Progenitor cell of endocrine pancreas (in vitro differentiated cells): Measurements from ENCODE around the gene CHID1. TPM values are rescaled to one million over a fixed set of nuclear protein-coding genes. Genes with fewer than 3 reads are reported as not detected.

ENCODE experiments used
- DNase-seq: peaks from one replicate; pipeline ENCODE4 v3.0.0; 2021; ENCODE audit warnings: low spot score; ENCODE audit not compliant: unreplicated experiment
- H3K27ac Mint-ChIP-seq: 2 replicates; pipeline ENCODE4 v1.8.0; 2021; ENCODE audit warnings: mild to moderate bottlenecking, moderate library complexity, mixed read lengths
- H3K27me3 Mint-ChIP-seq: 2 replicates; pipeline ENCODE4 v1.8.0; 2021; ENCODE audit warnings: mixed read lengths
- H3K36me3 Mint-ChIP-seq: 2 replicates; pipeline ENCODE4 v1.8.0; 2022; ENCODE audit warnings: mixed read lengths; ENCODE audit not compliant: insufficient read depth
- H3K4me1 Mint-ChIP-seq: 2 replicates; pipeline ENCODE4 v1.8.0; 2021; ENCODE audit warnings: low read depth, mixed read lengths
- H3K4me3 Mint-ChIP-seq: 2 replicates; pipeline ENCODE4 v1.8.0; 2021; ENCODE audit warnings: low read depth, mild to moderate bottlenecking, moderate library complexity, mixed read lengths
- H3K9me3 Mint-ChIP-seq: 2 replicates; pipeline ENCODE4 v1.8.0; 2021; ENCODE audit warnings: low read depth, mixed read lengths
- total RNA-seq: library from RNA; stranded (reverse); gene quantifications from 2 replicates; pipeline ENCODE4 v1.2.1, GENCODE V29; 2021
- TF ChIP-seq, protein P1 (sequence below): fragments of 200-600 bp; sonication (generic); IDR thresholded peaks from one replicate; pipeline ENCODE4 v1.5.0; 2021; ENCODE audit warnings: antibody characterized with exemption, mild to moderate bottlenecking; ENCODE audit not compliant: unreplicated experiment

Gene CHID1
- total RNA-seq, 1 donor from 2014 or later = 87.0 TPM

DNA sequence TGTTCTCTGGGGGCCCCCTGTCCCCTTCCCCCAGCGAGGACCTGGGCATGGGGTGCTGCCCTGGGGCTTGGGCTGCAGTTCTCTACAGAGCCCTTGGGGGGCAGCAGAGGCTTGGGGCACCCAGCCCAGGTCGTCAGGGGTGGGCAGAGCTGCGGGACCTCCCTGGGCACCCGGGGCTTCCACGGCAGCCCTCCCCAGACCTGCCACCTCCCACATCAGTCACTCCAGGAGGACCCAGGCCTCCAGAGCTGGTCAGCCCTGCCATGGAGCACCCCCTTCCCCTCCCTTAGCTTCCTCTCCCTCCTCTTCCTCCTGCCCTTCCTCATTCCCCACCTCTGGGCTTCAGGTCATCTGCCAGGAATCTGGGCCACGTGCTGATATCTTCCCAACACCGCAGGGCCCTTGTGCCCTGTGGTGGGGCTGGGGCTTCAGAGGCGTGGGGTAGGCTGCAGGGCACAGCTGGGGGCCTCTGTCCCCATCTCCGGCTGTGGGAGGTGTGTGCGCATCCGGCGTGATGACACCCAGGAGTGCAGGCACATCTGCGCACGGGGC is 62.2 kb downstream of the CHID1 start:
- peaks cover 9% of the 10 kb centered on the region for H3K4me1 Mint-ChIP-seq
- H3K27me3 Mint-ChIP-seq = peaks cover 11% of the 10 kb centered on the region
- H3K27ac Mint-ChIP-seq = peak overlapping the region; percentile 13
- H3K4me3 Mint-ChIP-seq = peak overlapping the region; percentile 38
- H3K9me3 Mint-ChIP-seq = no peaks in the 10 kb centered on the region
- TF ChIP-seq, protein P1, sequence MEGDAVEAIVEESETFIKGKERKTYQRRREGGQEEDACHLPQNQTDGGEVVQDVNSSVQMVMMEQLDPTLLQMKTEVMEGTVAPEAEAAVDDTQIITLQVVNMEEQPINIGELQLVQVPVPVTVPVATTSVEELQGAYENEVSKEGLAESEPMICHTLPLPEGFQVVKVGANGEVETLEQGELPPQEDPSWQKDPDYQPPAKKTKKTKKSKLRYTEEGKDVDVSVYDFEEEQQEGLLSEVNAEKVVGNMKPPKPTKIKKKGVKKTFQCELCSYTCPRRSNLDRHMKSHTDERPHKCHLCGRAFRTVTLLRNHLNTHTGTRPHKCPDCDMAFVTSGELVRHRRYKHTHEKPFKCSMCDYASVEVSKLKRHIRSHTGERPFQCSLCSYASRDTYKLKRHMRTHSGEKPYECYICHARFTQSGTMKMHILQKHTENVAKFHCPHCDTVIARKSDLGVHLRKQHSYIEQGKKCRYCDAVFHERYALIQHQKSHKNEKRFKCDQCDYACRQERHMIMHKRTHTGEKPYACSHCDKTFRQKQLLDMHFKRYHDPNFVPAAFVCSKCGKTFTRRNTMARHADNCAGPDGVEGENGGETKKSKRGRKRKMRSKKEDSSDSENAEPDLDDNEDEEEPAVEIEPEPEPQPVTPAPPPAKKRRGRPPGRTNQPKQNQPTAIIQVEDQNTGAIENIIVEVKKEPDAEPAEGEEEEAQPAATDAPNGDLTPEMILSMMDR = peak; percentile 64
- peak; percentile 41 for DNase-seq
- no peaks in the 10 kb centered on the region for H3K36me3 Mint-ChIP-seq

DNA sequence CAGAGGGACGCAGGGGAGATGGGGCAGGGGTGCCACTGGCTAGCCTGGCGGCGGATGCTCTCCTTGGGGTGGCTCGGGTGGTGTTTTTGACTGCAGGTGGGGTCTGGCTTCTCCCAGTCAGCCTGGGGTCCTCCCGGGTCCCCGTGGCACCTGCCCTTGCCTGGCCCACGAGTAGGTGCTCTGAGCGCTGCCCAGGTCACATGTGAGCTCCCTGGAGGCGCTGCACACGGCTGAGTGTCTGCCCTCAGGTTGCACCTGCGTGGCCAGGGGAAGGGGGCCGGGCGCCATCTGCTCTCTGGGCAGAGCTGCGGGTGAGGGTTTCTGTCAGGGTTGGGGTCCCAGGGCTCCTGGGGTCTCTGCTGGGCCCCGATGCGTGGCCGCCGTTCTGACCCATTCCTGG is 62.7 kb downstream of the CHID1 start:
- peaks cover 11% of the 10 kb centered on the region for H3K27me3 Mint-ChIP-seq
- H3K4me3 Mint-ChIP-seq = no peak overlapping the region
- H3K9me3 Mint-ChIP-seq = no peaks in the 10 kb centered on the region
- TF ChIP-seq, protein P1 = no peak
- H3K36me3 Mint-ChIP-seq = no peaks in the 10 kb centered on the region
- peaks cover 10% of the 10 kb centered on the region for H3K4me1 Mint-ChIP-seq
- no peak for DNase-seq
- no peak overlapping the region for H3K27ac Mint-ChIP-seq

DNA sequence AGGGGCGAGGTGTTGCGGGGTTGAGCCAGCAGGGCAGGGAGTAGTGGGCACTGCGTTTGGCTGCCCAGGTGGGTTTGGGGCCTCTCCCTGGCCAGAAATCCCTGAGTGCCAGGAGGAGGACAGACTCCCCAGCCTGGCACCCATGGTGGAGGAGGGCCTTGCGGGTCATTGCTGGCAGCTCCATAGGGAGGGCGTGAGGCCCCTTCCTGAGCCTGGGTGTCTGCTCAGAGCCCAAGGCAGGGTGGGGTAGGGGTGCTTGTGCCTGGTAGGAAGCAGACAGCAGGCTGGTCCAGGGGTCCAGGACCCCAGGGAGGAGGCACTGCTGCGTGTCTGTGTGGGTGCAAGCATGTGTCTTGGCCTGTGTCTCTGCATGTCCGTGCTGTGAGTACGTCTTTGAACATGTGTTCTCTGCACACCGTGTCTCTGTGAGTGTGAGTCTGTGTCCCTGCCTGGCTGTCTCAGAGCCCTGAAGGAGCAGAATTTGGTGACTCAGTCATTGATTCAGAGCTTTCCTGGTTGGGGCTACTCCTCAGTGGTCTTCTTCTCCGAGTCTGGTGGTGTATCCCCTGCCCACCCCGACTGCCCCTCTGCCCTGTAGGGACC is 64.0 kb downstream of the CHID1 start:
- peaks cover 10% of the 10 kb centered on the region for H3K4me1 Mint-ChIP-seq
- no peak for DNase-seq
- TF ChIP-seq, protein P1 = no peak
- no peak overlapping the region for H3K27ac Mint-ChIP-seq
- H3K9me3 Mint-ChIP-seq = no peaks in the 10 kb centered on the region
- no peak overlapping the region for H3K4me3 Mint-ChIP-seq
- peaks cover 8% of the 10 kb centered on the region for H3K27me3 Mint-ChIP-seq
- H3K36me3 Mint-ChIP-seq = no peaks in the 10 kb centered on the region

DNA sequence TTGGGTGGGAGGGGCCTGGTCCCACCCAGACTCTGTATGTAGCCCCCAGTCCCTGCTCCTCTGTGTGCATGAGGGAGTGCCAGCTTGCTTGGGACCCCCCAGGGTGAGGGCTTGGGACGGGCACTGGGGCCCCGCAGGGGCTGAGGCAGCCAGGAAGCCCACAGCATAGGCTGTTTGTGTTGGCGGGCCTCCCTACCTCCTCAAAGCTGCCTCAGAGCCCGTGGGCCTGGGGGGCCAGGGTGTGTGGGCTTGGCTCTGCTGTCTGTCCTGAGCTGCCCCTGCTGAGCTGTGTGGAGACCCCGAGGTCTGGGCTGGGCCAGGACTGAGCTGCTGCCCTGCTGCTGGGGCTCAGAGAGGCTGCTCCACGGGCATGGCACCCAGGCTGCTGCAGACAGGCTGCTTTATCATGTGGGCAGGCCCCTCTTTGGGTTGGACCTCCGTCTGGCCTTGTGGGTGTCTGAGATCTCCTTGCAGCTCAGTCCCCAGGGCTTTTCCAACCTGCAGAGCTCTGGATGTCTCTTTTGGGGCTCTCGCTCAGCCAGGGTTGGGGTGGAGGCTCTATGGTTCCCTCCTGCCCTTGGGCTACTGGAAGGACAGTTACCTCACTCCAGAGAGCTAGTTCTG is 64.6 kb downstream of the CHID1 start:
- Mint-ChIP-seq H3K36me3 (no peaks in the 10 kb centered on the region), H3K4me1 (peaks cover 14% of the 10 kb centered on the region), H3K9me3 (no peaks in the 10 kb centered on the region), H3K27me3 (peaks cover 5% of the 10 kb centered on the region), H3K27ac (no peak overlapping the region), H3K4me3 (no peak overlapping the region)
- TF ChIP-seq, protein P1 = no peak
- DNase-seq = no peak

DNA sequence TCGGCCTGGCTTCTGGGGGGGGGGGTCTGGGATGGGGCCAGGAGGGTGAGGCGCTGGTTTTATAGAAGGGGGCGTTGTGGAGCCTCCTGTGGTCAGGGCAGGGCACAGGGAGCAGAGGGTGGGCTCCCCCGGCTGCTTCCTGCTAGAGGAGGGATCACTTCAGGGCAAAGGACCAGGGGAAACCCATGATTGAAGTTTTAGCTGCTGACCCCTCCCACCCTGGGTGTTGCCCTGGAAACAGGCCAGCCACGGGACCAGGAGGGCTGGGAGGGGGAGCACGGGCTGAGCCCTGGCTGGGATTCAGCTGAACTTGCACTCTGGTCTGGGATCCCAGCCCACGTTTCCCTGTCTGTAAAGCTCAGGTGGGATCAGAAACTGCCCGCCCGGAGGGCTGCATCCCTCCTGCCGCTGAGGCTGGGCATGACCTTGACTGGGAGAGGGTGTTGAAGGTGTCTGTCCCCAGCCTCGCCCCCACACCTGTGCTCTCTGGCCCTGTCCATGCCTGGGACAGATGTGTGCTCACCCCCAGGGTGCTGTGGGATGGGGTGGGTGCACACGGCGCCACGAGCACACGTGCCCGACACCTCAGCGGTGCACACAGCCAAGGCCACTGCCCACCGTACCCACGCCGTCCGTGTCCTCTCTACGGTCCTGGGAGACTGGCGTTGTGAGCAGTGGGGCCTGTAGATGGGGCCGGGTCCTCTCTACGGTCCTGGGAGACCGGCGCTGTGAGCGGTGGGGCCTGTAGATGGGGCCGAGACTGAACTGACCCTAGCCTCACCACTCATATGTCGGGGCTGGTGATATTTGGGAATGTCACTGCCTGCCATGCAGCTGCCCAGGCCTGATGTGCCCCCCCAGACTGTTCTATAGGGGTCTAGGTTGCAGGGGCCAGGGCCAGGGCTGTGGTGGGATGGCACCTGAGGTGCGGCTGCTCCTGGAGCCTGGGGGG is 65.6 kb downstream of the CHID1 start:
- no peaks in the 10 kb centered on the region for H3K9me3 Mint-ChIP-seq
- TF ChIP-seq, protein P1 = peak; percentile 25
- H3K27ac Mint-ChIP-seq = no peak overlapping the region

More for the DNA sequence above, 65.6 kb downstream of the CHID1 start:
- no peak for DNase-seq
- H3K4me3 Mint-ChIP-seq = peak overlapping the region; percentile 35
- peaks cover 3% of the 10 kb centered on the region for H3K27me3 Mint-ChIP-seq
- no peaks in the 10 kb centered on the region for H3K36me3 Mint-ChIP-seq
- peaks cover 15% of the 10 kb centered on the region for H3K4me1 Mint-ChIP-seq
